Stimulated activated CD8-positive, alpha-beta memory T cell treated with anti-CD3 and anti-CD28 coated beads, Interleukin-4, amount 100 ng/mL, for 1 hour (primary cell): Measurements from ENCODE around the gene KAT2A.

ENCODE experiments used
- DNase-seq, 2 donors: peaks; one replicate each; pipeline ENCODE4 v3.0.0-alpha.2; 2020; ENCODE audit warnings: low read depth in 2 of 2, low spot score in 1 of 2

Gene KAT2A

DNA sequence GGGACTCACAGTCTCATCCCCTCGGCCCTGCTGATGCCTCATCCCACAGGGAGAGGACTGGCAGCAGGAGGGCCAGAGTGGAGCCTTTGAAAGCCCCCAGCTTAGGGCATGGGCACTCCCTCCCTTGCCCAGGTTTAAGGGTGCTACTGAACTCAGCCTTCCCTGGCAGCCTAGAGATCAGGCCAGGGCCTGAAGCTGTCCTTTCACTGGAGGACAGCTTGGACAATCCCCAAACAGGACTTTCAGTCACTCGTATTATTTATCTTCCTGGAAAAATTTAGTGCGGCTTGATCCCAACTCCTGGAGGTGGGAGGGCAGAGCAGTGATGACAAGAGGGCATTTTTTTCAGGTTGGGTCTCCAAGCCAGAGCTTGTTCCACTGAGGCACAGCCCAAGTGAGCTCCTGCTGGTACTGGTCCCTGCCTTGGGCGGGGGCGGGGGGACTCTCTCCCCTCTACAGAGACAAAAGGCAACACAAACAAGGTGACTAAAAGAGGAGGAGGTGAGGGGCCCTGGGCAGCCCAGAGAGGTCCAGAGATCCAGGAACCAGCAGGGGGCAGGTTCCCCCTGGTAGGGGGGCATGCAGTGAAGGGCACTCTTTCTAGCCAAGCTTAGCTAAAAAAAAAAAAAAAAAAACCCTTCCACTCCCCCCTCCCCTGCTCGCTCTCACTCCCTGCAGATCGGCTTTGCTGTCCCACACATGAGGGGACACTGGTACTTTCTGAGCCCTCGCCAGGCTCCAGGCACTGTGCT, 24.6 kb downstream of the KAT2A start:
- DNase-seq: no peak

DNA sequence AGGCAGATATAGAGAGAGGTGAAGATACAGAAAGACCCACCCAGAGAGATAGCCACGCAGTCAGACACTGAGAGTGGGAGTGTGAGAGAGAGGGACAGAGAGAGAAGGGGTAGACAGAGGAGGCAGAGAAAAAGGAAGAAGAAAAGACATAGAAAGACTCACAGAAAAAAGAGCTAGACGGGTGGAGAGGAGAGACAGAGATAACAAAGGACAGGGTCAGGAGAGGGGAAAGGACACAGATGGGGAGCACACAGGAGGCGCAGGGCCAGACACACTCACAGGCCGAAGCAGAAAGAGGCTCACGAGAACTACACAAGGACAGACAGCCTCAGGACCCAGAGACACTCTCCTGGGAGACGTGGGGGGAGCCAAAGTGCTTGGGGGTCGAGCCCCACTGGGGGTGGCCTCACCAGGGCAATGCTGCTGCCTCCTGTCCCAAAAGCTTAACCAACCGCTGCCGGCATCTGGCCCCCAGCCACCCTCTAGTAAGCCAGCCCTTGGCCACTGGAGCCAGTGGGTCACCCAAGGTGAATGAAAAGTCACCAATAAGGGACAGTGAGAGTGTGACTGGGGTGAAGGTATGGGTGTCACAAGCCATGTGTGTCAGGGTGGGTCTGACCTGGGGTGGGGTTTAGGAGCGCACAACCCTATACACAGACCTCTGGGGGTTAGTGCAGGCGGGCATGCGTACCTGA, 26.6 kb downstream of the KAT2A start:
- no peak for DNase-seq

DNA sequence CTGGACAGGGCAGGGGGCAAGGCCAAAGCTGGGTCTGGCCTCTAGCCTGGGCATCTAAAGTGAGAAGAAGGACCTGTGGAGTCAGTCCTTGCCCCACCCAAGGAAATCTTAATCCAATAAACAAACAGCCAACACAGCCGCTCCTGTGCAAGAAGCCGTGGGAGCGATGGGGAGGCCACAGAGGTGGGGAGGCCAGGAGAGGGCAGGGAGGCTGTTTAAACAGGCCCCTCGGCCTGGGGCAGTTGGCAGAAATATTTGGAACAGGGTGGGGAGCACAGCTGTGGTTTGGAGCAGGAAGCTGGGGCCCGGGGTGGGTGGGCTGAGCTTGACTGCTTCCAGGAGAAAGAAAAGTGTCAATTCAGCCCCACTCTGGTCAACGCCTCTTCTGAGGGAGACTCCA, 28.2 kb downstream of the KAT2A start:
- DNase-seq: no peak

DNA sequence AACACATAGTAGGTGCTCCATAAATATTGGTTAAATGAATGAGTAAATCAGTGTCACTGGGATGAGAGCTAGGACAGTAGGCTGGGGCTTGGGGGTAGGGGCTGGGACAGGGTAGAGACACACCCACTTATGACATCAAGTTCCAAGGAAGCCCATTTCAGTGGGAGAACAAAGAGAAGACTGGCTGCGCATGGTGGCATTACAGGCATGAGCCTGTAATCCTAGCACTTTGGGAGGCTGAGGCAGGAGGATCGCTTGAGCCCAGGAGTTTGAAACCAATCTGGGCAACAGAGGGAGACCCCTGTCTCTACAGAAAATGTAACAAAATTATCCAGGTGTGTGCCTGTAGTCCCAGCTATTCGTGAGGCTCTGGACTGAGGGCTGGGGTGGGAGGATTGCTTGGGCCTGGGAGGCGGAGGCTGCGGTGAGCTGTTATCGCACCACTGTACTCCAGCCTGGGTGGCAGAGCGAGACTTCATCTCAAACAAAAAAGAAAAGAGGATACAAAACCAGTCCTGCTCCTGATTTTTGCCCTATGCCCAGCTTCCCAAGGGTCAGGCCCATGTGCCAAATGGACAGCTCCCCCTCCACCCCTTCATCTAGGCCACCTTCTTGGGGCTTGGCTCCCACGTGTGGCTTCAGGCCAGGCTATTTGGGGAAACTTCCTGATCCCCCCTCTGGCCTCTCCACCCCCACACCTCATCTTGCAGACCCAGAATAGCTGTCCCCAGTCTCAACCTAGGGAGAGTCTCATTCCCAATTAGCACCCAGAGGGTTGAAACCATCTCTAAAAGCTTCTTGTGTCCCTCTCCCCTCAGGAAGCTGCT, 30.0 kb downstream of the KAT2A start:
- no peak for DNase-seq

DNA sequence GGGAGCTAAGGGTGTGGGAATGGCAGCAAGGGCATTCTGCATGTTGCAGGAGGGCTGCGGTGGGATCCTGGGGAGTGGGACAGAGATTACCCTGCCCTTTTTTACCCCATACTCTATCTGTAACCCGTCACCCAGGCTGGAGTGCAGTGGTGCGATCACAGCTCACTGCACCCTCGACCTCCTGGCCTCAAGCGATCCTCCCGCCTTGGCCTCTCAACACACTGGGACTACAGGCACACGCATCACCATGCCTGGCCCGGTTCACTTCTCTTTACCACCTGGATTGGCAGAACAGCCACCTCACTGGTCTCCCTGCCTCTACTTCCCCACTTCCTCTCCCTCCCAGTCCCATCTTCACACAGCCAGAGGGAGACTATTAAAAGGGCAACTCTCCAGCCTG, 32.4 kb downstream of the KAT2A start:
- no peak for DNase-seq

DNA sequence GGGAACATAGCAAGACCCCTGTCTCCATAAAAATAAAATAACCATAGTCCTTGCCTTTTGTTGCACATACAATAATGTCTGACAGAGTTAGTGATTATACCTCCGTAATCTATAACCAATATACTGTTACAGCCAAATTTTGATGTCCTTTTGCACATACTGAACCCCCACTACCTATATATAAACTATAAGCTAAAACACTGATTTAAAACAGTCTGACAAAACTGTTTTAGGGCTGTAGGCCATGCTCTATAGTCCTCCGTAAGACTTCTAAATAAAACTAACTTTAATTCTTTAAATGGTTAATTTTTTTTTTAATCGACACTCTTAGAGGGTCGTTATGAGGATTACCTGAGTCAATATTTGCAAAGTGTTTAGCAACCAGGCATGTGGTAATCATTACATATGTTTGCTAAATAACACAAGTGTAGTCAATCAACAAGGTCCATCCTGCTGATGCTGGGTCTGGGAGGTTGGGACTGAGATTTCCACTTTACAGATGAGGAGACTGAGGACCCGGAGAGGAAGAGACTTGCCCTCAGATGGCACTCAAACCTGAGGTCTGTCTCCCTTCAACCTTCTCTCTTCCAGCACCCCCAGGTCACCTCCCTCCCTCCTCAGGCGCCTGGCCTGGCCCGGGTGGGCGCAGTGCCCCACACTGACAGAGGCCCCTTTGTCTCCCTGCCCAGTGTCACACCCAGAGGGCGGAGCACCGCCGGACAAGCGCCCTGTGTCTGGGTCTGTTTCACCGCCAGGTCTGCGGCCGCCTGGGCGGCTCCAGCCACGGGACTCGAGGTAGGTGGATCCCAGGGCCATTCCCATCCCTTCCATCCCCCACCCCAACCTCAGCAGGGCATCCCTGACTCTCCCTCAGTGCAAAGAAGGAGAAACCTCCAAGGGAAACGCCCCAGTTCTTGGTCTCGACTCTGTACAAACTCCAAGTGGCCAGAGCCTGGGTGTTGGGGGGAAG, 33.1 kb downstream of the KAT2A start:
- DNase-seq: no peak

DNA sequence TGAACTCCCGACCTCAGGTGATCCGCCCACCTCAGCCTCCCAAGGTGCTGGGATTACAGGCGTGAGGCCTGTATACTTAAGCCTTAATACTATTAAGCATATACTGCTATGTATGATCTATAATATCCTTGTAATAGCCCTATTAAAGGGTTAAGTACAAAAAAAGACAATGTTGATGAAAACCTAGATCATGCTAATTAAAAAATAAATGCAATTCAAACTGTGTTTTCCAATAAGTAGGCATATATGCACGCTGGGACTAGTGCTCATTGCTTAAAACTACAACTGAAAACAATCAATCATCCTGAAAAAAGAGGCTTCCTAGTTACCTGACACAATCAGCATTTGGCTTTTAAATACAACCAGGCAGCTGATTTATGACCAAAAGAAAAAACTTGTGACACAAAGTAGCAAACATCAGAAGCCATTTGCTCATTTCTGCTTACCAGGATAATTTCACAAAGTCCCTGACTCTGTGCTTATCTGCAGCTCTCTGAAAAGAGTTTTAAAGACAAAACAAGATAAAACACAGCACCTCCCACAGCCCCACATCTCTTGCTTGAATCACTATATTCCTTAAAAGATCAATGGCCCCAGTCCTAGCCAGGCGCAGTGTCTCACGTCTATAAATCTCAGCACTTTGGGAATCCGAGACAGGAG, 34.0 kb downstream of the KAT2A start:
- DNase-seq: no peak

DNA sequence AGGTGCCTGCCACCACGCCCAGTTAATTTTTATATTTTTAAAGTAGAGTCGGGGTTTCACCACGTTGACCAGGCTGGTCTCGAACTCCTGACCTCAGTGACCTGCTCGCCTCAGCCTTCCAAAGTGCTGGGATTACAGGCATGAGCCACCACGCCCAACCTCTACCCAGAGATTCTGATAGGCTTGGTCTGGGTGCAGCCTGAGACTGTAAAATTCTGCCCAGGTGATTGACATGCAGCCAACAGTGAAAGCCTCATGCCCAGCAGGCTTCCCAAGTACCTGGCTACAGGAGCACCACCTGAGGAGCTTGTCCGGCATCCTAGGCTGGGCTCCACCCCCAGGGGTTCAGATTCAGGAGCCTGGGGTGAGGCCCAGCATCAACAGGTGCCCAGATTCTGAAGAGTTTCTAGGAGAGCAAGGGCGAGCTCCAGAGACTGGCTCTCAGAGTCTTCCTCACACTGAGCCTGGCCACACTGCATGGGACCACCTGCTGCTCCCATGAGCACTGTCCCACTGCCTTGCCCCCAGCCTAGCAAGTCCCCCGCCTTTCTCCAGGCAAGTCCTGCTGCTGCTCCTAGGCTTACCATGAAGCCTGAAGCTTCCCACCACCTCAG, 39.5 kb downstream of the KAT2A start:
- no peak for DNase-seq

DNA sequence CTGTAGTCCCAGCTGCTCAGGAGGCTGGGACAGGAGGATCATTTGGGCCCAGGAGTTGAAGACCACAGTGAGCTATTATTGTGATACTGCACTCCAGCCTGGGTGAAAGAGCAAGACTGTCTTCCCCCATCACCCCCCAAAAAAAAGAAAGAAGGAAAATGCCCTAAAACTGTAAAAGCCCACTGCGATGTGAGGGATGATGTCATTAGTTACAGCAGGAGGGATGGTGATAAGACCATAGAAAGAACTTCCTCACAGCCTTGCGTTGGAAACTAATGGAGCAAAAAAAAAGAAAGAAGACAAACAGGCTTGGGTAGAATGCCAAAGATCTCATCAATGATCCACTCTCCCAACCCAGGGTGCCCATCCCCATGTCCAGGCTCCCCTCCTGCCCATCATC, 41.6 kb downstream of the KAT2A start:
- DNase-seq: no peak

DNA sequence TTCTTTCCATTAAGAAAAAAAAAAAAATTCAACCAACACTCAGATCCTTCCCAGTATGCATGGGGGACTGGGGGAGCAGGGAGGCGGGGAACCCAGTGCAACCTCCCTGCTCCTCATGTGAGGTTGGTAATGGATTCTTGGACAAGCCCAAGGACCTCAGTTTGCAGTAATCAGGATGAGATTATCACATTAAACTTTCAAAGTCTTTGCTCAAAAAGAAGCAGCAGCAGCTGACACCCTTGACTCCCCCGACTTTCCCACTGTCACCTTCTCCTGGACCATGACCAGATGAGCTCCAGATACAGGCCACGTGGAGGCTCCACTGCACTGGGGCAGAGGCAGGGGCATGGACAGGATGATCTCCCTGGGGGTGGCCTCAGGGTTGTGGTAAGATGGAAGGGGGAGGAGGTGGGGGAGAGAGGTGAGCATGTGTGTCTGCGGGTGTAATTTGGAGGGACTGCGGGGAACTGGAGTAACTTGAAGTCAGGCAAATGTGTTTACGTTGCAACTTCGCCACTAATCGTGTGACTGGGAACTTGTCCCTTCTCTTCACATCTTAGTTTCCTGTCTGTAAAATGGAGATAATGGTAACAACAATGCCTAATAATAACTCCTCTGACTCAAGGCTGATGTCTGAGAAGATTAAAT, 42.6 kb downstream of the KAT2A start:
- DNase-seq: no peak

DNA sequence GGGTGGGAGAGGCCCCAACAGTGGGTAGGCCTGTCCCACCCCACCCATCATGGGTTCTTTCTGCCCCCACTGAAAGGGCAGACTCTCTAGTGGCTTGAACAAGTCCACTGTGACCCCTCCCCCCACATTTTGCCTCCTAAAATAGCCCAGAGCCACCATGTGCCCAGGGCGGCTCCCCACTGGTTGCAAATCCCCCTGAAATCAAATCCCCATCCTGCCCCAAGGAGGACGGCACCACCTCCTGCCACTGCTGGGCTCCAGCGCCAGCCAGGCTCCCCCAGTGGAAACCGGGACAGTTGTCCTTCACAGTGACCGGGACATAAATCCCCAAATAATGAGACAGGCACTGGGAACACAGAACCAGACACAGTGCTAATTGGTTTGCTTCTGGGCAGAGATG, 43.4 kb downstream of the KAT2A start:
- DNase-seq: no peak

DNA sequence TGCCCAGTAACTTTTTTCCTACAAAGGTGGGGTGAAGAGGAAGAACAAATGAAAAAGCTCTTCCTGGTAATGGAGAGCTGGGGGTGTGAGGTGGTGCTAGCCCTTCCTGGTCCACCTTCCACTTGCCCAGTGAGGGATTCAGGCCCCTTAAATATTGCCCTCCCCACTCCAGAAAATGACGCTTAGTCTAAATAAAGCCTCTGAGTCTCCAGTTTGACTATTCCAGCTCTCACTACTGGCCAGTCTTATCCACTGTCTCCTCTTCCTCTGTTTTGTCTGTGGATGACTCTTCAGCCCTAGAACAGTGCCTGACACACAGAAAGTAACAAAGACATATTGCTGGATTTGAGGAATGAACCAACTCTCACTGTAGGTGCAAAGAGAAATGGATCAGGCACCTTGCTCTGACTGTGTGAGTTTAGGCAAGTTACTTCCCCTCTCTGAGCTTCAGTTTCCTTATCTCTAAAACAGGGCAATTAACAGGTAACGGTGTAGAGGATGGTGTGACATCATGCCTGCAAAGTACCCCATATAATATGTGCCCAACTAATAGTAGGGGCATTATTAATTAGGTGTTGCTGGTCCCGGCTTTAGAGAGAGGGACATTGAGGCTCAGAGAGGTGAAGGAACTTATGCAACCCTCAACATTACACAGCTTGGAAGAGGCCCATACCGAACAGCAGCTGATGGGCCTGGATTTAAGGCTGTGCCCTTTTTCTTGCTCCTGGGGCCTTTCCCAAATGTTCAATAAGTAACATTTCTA, 44.2 kb downstream of the KAT2A start:
- DNase-seq: no peak

DNA sequence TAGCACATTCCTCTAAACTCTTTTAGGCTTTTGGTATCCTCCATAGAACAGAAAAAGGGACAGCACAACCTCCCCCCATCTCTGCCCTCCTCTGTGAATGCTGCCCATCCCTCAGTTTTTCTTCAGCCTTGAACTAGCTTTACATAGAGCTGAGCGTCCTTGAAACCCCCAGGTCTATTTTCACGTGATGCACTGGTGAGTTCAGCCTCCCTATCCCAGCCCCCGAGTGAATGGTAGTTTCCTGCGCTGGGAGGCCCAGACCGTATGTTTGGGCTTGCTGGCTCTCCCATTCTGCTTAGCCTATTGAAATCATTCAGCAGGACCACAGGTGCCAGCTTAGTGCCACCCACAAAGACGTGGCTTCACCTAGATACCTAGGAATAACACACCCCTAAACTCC, 45.4 kb downstream of the KAT2A start:
- no peak for DNase-seq

DNA sequence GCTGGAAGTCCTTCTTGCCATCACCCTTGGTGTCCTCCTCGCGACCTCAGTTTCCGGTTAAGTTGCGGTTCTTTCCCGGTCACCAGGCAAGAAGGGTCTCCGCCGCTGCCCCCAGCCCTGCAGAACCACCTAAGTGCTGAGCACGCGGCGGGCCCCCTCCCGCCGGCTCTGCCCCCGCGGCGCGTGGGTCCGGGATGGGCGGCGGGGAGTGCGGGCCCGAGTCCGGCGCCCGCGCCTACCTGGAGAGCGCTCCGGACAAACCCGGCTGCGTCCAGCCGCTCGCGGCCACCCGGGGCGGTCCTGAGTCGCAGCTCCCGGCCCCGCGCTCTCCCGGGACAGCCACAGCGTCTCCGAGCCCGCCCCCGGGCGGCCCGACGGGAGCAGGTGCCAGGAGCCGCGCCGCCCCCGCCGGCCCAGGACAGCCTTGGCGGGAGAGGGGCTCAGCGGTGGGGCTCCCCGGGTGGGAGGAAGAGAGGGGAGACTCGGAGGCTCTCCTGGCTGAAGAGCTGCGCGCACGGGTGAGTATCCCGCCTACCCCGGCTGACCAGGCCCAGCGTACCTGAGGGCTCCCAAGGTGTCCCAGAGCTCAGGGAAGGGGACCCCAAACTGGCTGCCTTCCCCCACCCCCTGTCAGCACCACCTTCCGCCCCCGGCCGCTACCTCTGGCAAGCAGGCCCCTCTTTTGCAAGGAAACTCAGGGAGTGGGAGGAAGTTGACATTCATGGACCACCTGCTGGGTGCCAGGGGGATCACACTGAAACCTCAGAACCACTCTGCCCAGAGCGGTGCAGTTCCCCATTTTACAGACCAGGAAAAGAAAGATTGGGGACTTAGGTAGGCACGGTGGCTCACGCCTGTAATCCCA, 48.6 kb downstream of the KAT2A start:
- no peak for DNase-seq

DNA sequence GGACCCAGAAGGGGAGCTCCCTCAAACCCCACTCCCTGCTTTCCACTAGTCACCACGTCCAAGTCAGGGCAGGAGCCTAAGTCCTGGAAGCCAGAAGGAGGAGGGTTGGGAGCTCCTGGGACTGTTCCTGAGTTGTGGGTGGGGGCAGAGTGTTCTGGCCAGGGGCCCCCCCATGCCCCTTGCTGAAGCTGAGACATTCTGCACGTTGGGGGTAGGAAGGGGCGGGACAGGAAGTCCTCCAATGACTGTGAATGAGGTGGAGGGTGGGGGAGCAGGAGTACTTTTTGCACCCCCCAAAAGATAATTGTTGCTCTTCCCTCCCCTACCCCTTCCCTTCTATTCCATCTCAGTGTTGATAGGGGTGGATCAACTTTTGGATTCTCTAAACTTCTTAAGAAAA, 49.4 kb downstream of the KAT2A start:
- DNase-seq: no peak

DNA sequence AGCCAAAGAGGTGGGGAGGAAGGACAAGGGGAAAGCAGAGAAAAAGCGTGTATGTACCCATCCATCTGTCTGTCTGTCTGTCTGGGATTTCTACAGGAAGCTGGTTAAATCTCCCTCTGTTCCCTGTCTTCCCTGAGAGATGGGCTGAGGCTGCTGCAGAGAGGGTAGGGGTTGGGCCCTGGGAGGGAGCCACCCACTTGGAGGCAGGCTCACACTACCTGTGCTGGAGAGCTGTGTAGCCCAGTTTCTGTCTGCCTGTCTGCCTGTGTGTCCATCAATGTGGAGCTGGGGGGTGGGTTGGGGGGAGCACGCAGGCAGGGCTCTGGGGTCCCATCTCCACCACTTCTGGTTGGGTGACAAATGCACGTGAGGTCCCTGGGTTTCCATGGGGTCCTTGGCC, 52.2 kb downstream of the KAT2A start:
- DNase-seq: no peak

DNA sequence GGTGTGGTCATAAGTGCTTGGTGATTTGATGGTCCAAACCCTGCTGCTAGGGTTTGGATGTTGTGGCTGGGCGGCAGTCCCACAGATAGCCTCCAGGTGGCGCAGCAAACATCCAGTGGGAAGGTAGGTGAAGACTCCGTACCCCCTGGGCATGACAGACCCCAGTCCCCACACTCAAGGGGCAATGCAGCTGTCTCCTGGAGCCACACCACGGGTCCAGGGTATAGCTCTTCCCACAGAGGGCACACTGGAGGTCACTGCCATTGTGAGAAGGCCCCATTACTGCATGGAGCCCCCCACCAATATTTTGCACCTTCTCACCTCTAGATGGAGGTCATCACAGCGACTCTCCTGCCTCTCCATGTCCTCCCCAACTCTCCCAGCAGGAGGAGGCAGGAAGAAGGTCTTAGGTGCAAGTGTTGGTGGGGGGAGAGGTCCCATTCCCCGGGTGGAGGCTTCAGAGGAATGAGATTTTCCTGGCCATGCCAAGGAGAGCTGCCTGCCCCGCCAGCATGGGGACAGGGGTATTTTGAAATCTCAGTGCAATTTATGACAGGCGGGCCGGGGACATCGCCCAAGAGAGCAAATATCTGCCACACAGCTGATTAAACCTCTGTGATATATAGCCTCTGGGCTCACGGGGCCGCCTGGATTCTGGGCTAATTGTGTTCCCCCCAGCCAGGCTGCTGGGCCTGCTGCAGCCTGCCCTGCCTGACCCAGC, 53.6 kb downstream of the KAT2A start:
- peak; percentile 40 to 52 for DNase-seq
